NCI-H82 treated with DMSO at 0.1 percent for 48 hours (cell line): ENCODE results near the gene RPLP1.
A peak's percentile ranks its signal among the peaks of the same experiment; 100 is the strongest.

Experiments
- DNase-seq: peaks from one replicate; lab custom pipeline; 2025; ENCODE audit not compliant: unreplicated experiment; lab: John Stamatoyannopoulos, UW

Gene RPLP1

GRCh38 chr15:69468241-69469121, 15.9 kb downstream of the RPLP1 start:
- DNase-seq, result no peak

GRCh38 chr15:69469467-69470201, 17.0 kb downstream of the RPLP1 start:
- DNase-seq, result no peak

- DNase-seq, result no peak
Measured at GRCh38 chr15:69472046-69472445, 19.4 kb downstream of the RPLP1 start.

GRCh38 chr15:69472562-69472961, 19.9 kb downstream of the RPLP1 start:
- no peak for DNase-seq

- DNase-seq, result no peak
Measured at GRCh38 chr15:69474291-69474690, 21.7 kb downstream of the RPLP1 start.

- no peak for DNase-seq
Measured at GRCh38 chr15:69474846-69475455, 22.3 kb downstream of the RPLP1 start.

GRCh38 chr15:69475769-69476358, 23.2 kb downstream of the RPLP1 start:
- peak; percentile 47 for DNase-seq

- no peak for DNase-seq
Measured at GRCh38 chr15:69476704-69477473, 24.3 kb downstream of the RPLP1 start.

- peak; percentile 40 for DNase-seq
Measured at GRCh38 chr15:69478259-69478781, 25.7 kb downstream of the RPLP1 start.

GRCh38 chr15:69479081-69479480, 26.5 kb downstream of the RPLP1 start:
- no peak for DNase-seq

GRCh38 chr15:69479971-69480370, 27.4 kb downstream of the RPLP1 start:
- no peak for DNase-seq

- DNase-seq, result no peak
Measured at GRCh38 chr15:69480932-69481331, 28.3 kb downstream of the RPLP1 start.

GRCh38 chr15:69482686-69483256, 30.2 kb downstream of the RPLP1 start:
- no peak for DNase-seq

GRCh38 chr15:69484837-69485236, 32.2 kb downstream of the RPLP1 start:
- DNase-seq, result no peak

- DNase-seq, result no peak
Measured at GRCh38 chr15:69486481-69487110, 34.0 kb downstream of the RPLP1 start.

GRCh38 chr15:69489073-69489571, 36.5 kb downstream of the RPLP1 start:
- no peak for DNase-seq

- no peak for DNase-seq
Measured at GRCh38 chr15:69490356-69491037, 37.9 kb downstream of the RPLP1 start.

GRCh38 chr15:69491038-69491505, 38.5 kb downstream of the RPLP1 start:
- DNase-seq, result no peak

- DNase-seq, result no peak
Measured at GRCh38 chr15:69493406-69493805, 40.8 kb downstream of the RPLP1 start.
